Left hindlimb (tissue), 1 donor: ENCODE measurements around the gene MED12L.

Experiments
- DNase-seq: peaks from one replicate; pipeline ENCODE4 v3.0.0-alpha.2; 2018

The MED12L gene

DNA sequence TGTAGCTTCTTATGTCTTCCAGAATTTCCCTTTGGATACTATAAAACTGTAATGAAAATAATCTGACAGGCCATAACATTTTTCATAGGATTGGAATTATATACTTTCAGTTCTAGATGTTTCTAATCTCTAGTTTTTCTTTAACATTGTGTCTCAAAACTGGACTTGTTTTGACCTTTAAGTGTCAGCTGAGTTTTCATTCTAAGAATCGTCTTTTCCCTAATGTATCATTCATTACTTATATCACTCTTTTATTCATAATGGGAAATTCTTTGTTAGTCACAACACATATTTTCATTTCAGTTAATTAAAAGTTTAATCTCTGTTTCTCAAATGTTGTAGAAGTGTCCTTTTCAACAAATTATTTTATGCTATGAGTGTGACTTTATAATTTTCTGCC lies 105.6 kb downstream of the MED12L start:
- no peak for DNase-seq

DNA sequence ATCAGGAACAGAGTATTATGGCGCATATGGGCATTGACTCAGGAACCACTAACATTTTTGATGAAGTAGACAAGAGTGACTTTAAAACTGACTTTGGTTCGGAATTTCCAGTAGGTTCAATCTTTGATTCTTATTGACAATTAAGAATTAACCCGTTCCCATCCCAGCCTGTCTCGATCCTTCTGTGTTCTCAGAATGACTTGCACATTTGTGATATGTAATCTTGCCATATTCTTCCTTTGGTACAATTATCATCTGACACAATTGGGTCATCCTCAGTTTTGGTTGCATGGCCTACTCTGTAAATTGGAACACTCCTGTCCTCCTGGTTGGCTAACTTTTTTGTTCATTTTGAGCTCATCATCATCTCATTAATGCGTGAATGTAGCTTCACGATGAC lies 107.1 kb downstream of the MED12L start:
- no peak for DNase-seq

DNA sequence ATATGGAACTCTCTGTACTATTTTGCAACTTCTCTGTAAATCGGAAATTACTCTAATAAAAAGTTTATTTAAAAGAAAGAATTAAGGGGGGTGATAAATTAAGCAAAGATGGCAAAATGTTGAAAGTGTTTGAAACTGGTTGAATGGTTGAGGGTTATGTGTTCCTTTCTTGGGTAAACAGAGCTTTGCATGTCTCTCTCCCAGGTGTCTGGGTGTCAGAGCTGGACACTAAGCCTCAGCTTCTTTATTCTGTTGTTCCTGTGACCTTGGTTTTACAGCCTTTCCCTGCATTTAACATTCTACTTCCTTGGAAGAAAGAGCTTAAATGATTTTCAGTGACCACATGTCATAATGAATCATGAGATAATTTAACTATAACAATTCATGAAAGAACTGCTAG lies 110.4 kb downstream of the MED12L start:
- DNase-seq: no peak

DNA sequence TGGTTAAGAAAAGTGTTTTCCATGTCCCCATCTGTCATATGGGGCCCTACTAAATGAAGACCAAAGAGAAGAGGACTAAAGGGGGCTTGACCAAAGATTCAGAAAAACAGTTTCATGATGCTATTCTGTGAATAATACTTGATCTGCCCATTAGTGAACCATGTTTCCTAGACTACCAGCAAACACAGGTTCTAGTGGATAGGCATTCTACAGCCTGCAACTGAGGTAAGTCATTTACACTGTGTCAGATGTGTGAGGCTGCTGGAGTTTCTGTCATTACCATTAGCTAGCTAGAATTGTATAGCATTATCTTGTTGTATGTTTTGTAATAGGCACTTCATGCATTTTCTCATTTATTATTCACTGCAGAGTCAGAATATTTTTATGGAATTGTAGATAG lies 111.0 kb downstream of the MED12L start:
- no peak for DNase-seq

DNA sequence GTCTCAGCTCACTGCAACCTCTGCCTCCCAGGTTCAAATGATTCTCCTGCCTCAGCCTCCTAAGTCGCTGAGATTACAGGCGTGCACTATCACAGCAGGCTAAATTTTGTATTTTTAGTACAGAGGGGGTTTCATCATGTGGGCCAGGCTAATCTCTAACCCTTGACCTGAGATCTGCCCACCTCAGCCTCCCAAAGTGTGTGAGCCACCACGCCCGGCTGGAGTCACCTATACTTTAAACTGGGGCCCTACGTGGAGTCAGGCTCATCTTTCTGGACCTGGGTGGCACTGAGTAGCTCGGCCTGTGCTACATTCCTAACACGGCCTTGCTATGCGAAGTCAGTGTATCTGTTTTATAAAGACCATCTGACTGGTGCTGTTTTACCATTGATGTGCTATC lies 111.8 kb downstream of the MED12L start:
- no peak for DNase-seq

DNA sequence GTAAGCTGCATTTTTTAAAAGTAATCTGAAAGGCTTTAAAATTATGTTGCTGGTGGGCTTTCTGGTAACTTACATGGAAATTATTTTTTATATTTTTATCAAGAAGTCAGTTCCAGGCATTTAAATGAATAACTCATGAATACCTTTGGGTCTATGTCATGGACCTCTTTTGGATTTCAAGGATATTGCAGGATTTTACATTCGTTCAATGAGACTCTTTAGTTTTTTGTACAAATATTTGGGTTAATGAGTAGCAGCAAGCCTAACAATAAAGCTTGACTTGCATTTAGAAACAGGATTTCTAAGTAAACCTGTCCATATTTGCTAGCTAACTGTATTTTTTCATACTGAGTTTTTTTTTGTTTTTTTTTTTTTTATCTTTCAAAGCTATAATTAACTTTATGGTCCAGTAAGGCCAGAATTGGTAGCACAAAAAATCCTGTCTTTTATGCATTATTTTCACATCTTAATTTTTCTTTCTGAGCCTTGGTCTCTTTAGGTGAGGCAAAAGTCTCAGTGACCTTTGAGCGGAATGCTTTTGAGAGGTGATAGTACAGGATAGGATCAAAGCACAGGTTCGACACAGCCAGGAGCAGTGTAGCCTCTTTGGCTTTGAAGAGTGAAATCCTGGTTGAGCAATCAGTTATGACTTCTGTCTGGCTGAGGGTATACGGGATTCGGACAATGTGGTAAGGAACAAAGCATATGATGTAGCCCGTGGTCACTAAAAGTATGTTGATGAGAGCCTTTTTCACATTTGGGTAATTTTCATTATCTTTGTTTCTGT lies 112.7 kb downstream of the MED12L start:
- no peak for DNase-seq

DNA sequence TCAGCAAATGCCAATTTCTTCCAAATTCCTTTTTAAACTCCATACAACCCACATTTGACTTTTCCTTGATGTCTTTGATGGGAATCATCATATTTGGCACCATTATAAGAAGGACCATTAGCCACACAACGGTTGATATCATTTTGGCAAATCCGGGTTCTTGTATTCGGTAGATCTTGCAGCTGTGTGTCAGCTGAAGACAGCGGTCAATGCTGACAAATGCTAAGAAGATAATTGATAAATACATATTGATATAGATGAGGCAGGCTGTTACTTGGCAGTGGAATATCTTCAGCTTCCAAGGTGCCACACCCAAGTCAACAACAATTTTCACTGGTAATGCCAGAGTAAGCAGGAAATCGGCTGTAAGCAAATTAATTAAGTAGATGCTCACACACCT lies 113.4 kb downstream of the MED12L start:
- no peak for DNase-seq

DNA sequence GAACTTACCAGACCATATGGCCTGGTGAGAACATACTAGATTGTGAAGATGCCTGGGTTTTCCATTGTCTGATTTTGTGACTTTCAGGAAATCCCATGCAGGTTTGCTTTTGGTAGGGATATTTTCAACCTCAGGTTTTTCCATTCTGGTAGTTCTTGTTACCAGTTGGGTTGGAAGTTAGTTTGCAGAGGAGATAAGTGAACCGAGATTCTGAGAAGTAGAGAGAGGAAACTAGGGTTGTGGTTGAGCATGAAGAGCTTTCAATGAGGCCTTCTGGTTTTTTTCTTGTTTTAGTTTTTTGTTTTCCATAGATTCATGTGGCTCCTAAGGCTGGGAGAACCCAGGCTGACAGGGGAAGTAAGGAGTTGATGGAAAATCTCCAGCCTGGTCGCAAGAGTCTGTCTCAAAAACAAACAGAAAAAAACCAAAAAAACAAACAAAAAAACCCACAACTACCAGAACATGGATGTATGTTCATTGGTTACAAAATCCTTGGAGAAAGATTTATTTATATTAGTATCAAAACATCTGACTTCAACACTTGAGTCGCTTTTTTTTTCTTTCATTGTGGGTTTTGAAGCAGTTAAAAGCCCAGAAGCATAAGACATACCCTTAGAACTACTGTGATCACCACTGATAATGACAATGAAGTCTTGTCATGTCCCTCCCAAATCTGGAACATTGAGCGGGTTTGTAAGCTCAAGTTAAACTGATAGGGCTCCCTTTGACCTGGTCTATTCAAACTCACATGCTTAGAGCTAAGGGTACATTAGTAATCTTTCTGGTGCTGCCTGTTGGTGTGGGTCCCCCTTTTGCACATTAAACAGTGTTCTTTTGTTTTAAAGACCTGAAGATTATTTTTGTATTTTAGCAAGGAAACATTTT lies 114.3 kb downstream of the MED12L start:
- no peak for DNase-seq

DNA sequence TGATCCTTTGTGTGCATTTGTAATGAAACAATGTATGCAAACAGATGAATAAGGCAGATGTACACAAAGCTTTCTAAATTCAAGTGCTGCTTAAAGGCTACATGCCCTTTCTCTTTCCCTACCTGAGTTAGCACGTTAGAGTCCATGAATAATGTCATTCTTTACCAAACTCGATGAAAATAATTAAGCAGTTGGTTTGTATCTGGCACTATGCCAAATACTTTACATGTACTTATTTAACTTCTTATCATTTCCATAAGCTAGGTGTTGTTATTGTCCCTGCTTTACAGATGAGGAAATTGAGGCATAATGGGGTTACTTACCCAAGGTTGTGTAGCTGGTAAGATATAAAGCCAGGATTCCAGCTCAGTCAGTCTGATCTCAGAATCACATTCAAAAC lies 115.1 kb downstream of the MED12L start:
- no peak for DNase-seq

DNA sequence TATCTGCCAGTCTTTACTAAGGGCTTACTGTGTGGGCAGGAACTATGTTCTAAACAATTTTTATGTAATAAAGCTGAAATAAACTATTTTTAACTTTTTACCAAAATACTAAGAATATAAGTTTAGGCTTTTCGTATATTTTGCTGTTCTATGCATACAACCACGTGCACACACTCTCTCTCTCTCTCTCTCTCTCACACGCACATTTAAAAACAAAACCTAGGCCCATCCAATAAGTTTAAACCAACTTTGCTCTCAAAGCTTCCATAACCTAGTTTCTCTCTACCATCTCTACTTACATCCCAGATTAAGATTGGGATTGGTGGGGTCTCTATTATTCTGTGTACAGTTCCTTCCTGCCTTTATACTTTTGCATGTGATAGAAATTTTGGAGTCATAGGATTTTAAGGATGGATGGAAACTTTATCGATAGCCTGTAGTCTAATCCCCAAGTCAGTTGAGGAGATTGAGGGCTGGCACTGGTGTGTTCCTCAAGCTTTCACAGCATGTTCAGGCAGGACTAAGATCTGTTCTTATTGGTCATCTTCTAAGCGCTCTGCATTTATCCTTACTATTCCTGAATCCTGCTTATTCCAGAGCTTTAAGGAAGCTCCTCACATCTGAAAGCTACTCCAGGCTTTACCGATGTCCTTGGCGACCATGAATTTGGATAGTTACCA lies 115.7 kb downstream of the MED12L start:
- no peak for DNase-seq

DNA sequence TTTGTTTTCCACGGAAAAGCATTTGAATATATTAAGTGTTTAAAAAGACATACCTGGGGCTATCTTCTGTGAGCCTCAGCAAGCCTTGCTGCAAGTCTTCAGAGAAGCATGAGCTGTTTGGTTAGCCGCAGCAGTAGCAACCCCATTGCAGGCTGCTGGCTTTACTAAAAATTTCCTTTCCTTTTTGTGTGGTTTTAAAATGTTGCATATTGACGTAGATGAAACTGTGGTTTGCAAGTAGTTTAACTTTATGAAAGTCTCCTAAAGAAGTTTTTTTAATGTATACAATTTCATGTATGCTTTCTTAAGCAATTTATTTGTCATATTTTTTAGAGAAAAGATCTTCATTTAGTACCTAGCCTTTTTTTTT lies 117.6 kb downstream of the MED12L start, which contains the start of gene GPR171:
Gene GPR171, minus strand, starts transcription at position 166 of the 370 bp plus-strand sequence. CDS start 3,830 bp downstream, outside the sequence.
- no peak for DNase-seq

DNA sequence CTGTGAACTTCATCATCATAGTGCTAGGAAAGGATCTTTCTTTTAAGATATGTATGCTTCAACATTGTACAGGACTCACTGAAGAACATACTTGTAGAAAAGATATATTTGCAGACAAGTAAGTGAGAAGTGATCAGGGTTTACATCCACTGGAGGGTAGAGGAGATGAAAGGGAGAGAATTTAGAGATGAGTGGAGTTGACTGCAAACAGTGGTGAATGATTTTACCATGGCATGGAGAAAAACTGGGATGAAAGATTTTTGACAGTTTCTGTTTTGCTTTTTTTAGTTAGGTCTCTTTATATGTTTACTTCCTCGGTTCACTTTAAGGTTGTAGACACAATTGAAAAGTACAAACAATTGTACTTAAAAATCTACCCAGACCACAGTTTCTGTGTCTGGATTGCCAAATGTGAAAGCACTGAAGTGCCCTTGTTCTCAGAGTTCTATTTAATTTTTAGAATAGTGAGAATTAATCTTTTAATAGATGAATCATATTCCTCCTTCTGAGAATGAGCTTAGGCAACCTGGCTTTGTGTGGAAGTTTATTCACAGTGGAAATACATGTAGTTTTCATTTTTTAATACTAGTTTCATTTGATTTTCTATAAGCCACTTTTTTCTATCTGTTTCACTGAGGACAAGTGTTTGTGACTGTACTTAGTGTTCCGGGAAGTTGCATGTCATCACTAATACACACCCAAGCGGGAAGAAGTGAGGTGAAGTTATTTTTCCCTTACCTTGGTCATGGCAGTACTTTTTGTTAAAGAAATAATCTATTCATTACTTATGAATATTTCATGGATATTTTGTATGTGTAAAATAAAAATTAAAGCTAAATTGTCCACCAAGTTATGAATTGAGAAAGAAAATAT lies 119.3 kb downstream of the MED12L start:
- no peak for DNase-seq

DNA sequence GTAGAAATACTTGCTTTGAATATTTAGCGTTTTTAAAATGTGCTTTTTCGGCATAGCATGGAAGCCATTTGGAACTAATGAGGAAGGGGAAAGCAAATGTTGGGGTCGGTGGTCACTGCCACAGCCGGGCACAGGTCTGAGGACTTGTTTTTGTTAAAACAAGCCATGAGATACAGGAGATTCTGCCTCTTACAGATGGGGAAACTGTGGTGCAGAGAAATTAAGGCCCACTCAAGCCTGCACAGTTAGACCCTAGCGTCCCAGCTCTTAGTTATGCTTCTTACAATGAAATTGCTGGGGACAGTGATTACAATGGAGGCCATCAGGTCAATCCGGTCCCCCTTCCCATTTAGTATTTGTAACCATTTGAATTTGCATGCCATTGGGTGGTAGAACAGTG lies 120.0 kb downstream of the MED12L start:
- no peak for DNase-seq

DNA sequence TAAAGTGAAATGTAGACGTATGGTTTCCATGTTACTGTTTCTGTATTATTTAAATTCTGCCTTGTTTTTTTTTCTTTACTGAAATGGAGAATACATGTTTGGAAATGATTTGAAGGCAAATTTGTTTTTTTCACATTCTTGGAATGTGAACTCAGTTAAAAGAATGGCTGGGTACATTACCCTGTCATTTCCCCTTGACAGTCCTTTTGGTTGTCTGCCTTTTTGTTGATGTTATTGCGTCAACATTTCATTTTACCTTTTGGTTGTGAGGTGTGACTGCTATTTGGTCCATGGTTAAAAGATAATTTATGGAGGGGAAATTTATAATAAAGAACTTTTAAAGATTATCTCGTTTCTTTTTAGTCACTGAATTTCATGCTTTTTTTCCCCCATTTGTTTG lies 120.7 kb downstream of the MED12L start:
- DNase-seq: no peak

DNA sequence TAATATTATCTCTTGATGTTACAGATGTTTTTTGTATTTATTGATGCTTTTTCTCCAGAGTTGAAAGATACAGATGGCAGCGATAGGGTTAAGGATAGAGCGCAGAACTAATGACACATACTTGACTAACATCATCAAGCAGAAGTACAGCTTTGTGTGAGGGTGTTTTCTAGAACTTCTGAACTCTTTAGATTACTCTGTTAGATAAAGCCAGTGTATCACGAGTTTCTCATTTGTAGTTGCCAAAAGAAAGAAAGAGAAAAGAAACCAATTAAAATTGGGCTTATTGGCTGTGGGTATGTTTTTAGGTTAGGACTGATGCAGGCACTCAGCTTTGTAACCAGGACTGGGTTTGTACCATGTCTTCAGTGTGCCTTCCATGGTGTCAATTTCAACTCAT lies 124.2 kb downstream of the MED12L start:
- DNase-seq: no peak

DNA sequence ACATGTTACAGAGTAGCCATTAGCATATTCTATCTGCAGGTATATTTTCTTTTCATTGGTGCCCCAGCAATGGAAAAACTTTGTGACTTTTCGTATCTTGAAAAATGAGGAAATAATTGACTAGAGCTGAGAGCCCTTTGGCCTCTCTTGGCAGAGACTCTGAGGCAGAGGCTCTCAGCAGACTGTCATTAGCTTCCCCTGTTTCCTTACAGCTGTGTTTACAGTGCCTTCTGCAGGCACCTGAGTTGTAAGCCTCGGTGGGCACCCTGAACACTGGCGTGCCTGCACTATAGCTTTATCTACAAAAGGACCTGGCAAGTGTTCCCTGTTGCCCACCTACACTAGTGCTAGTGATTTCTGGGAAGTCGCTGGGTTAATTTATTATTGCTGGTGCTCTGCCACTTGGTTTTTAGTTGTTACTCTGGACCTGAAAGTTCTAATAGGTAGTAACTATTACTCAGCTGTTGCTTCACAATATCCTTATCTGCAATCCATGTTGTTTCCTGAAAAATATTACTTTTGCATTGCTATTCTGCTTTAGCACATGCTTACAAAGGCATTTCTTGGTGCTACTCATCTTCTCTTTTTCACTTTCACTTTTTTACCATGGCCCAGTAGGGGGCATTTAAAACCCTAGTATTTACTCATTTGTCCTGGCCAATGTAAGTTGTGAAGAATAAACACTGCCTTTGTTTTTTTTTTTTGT lies 125.4 kb downstream of the MED12L start:
- DNase-seq: no peak

DNA sequence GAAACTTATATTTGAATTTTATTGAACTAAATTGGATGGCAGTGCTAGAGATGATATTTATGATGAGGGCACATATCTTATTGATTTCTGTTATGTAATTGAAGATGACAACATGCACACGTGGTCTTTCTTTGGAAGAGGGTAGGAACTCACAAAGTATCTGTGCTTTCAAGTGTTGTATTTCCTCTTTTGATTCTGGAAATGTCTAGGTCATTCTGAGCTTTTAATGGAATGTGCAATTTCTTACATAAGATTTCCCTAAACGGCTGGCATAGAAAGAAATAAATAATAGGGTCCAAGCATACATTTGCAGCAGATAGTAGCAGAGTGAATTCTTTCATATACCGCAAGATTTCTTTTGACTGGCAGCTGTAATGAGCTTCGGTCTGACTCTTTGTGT lies 127.7 kb downstream of the MED12L start:
- no peak for DNase-seq

DNA sequence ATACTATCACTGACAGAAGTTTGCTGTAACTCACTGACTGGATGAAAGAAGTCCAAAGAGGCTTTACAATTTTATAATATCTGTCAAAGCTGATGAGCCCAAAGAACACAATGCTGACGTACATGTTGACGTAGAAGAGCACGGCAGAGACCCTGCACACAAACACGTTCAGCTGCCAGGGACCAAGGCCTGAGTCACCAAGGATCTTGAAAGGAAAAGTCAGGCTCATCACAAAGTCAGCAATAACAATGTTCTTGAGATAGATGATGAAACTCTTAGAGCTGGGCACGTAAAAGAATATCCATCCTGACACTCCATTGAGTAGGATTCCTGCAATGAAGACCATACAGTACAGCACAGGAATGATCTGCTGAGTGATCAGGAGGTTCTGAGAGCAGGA lies 128.4 kb downstream of the MED12L start:
- DNase-seq: no peak

DNA sequence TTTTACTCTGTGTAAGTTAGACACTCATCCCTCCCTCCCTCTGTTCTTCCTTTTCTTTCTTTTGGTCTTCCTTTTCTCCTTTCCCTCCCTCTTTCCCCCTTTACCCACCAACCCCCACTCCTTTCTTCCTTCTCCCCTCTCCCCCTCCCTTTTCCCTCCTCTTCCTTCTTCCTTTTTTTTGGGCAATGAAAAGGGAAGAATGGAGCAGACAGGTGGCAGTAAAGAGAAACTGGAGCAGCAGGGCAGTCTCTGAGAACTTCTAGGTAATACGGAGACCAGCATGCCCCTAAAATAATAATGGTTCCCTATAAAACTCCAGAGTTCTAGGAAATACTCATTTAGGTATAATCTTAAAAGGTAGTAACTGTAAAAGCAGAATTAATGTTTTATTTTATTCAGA lies 129.0 kb downstream of the MED12L start:
- no peak for DNase-seq

DNA sequence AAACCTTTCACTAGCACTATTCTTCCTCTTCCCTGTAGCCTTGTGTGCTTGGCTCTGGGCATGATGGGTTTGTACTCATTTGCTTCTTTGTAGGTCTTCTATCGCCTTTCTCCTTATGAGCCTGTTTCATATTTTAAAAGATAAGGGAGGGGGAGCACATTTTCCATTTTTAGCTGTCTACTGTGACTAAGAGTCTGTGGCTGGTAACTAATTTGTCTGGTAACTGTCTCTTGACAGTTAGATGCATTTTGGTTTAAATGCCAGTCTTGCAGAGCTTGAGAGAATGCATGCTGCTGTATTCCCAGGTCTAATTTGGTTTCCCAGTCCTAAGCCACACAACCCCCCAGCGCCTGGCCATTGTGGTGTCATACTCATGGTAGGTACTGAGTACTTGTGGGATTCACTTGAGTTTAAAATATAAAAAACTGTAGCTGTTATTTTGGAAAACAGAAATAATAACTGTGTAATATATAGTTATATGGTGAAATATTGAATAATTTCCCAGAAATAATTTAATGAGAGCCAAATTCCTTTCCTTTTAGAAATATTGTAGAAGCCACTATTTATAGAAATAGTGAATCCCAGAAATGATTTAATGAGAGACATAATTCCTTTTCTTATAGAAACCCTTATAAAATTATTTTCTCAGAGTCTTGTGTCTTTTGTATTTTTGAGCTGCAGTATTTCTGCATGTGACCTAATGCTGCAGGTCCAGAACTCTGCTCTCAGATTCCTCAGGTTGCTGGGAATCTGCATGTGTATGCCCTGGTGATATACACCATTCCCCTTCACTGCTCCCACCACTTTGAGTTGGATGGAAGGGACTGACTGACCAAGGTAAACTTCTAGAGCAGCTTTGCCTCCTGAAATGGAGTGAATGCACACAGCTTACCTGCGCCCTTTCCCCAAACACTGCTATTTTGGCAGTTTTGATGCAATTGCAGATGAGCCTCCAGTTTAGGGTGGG lies 131.5 kb downstream of the MED12L start:
- DNase-seq: no peak

DNA sequence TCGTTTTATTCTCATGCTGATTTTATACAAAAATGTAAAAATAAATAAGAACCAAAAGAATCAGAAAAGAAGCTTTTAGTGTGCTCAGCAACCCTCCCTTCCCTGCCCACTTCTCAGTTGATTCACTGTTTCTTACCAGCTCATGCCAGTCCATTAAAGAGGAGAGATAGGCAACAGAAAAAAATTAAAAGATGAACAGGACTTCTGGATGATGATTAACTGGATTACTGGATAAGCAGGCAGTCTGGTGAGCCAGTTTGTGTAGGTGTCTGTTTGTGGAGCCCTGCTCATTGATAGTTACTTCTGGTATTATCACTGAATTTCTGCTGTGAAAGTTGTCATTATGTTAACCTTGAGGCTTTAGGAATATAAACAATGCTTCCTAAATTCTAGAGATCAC lies 132.7 kb downstream of the MED12L start:
- no peak for DNase-seq
